ENCODE data around the gene TLR6.

The TLR6 gene

GRCh38 chr4:38856524-38857337 lies at the start of gene TLR6:
Gene TLR6 (minus strand): TSS chr4:38856817. CDS start chr4:38829473, 27,344 bp downstream.
- peak; percentile 65 for TF ChIP-seq CTCF (IDR thresholded peaks at IDR 0.05; ENCODE audit: insufficient read depth, missing control alignments)
- FAIRE-seq (no peak), DNase-seq (ENCODE audit: insufficient read length, low spot score) (no peak)

- FAIRE-seq (no peak), DNase-seq (ENCODE audit: insufficient read length, low spot score) (no peak)
- TF ChIP-seq CTCF (IDR thresholded peaks at IDR 0.05; ENCODE audit: insufficient read depth, missing control alignments), result no peak
These were observed 49.2 kb upstream of the TLR6 start for GRCh38 chr4:38905652-38906385.

- DNase-seq (ENCODE audit: insufficient read length, low spot score), result no peak
- peak; percentile 79 for FAIRE-seq
- no peak for TF ChIP-seq CTCF (IDR thresholded peaks at IDR 0.05; ENCODE audit: insufficient read depth, missing control alignments)
These were observed 48.1 kb upstream of the TLR6 start for GRCh38 chr4:38904682-38905081.

- no peak for FAIRE-seq
- TF ChIP-seq CTCF (IDR thresholded peaks at IDR 0.05; ENCODE audit: insufficient read depth, missing control alignments), result no peak
- DNase-seq (ENCODE audit: insufficient read length, low spot score), result no peak
These were observed 47.6 kb upstream of the TLR6 start for GRCh38 chr4:38904090-38904666.

GRCh38 chr4:38902695-38903094 lies 46.1 kb upstream of the TLR6 start:
- FAIRE-seq, result no peak
- DNase-seq (ENCODE audit: insufficient read length, low spot score), result no peak
- TF ChIP-seq CTCF (IDR thresholded peaks at IDR 0.05; ENCODE audit: insufficient read depth, missing control alignments), result peak; percentile 64

GRCh38 chr4:38902221-38902620 lies 45.6 kb upstream of the TLR6 start:
- DNase-seq (ENCODE audit: insufficient read length, low spot score) (no peak), FAIRE-seq (no peak)
- TF ChIP-seq CTCF (IDR thresholded peaks at IDR 0.05; ENCODE audit: insufficient read depth, missing control alignments), result no peak

Measured in D721Med (cell line).